Testis (tissue), 3 donors: ENCODE data around the gene DGLUCY. TPM values are rescaled to one million over a fixed set of nuclear protein-coding genes. Genes with fewer than 3 reads are reported as not detected.
"Not testable (repeated sequence)": the region's sequence is repeated elsewhere in the genome, so short reads cannot be mapped to it uniquely, and the experiment has no call there.

Experiments used
- DNase-seq: peaks from one replicate; pipeline ENCODE4 v3.0.0-alpha.2; 2019
- H3K27ac ChIP-seq, 2 donors: fragments of 200-600 bp; sonication (generic); one replicate each; pipeline ENCODE4 v1.5.1; 2019
- H3K27me3 ChIP-seq: fragments of 200-600 bp; sonication (generic); one replicate; pipeline ENCODE4 v1.5.1; 2019
- H3K36me3 ChIP-seq: fragments of 200-600 bp; sonication (generic); one replicate; pipeline ENCODE4 v1.5.1; 2017; ENCODE audit warnings: low read depth; ENCODE audit errors: missing control alignments
- H3K4me1 ChIP-seq: fragments of 200-600 bp; sonication (generic); one replicate; pipeline ENCODE4 v1.5.1; 2019
- H3K4me3 ChIP-seq, 2 donors: fragments of 200-600 bp; sonication (generic); one replicate each; pipeline ENCODE4 v1.5.1; 2017 to 2019
- H3K9me3 ChIP-seq: fragments of 200-600 bp; sonication (generic); one replicate; pipeline ENCODE4 v1.5.1; 2017
- CTCF ChIP-seq, 3 experiments: fragments of 450-650 bp in 2 of 3; fragments of 200-600 bp in 1 of 3; sonication (generic) in 1 of 3; IDR thresholded peaks; one replicate each; pipeline ENCODE4 v1.5.1; 2016 to 2019; ENCODE audit warnings: antibody characterized with exemption in 3 of 3, mild to moderate bottlenecking in 2 of 3, moderate library complexity in 1 of 3
- POLR2A ChIP-seq: fragments of 450-650 bp; IDR thresholded peaks from one replicate; pipeline ENCODE4 v1.6.1; 2017; ENCODE audit warnings: antibody characterized with exemption, mild to moderate bottlenecking, moderate library complexity
- WGBS, 2 donors: methylation state at CpG; one replicate each; pipeline ENCODE4 v1.1.5; 2018; 5-methylcytosine and 5-hydroxymethylcytosine counted together
- intact Hi-C: fragments of 100-400 bp; cut with DNase I; formaldehyde crosslinking; loops from one replicate; pipeline ENCODE4 v1.15.1; 2023; ENCODE audit warnings: low total_unique reads
- polyA plus RNA-seq: library from polyadenylated mRNA; stranded (reverse); fragments of 350-450 nt; fragmentation: Illumina TruSeq; extraction: RNeasy Lipid Tissue Mini Kit (QIAGEN cat#74804); gene quantifications from one replicate; pipeline ENCODE4 v1.2.3, GENCODE V29; 2014; ENCODE audit warnings: low read depth, low replicate concordance; ENCODE audit not compliant: insufficient read depth
- total RNA-seq, 2 donors: library from RNA; depleted of rRNA; stranded (reverse); fragments of >200 nt; gene quantifications; one replicate each; pipeline ENCODE4 v1.2.3, GENCODE V29; 2016

Gene DGLUCY
- total and polyA plus RNA-seq, 3 donors from 2014 or later: 77.5 to 161 (median 145) TPM

DNA sequence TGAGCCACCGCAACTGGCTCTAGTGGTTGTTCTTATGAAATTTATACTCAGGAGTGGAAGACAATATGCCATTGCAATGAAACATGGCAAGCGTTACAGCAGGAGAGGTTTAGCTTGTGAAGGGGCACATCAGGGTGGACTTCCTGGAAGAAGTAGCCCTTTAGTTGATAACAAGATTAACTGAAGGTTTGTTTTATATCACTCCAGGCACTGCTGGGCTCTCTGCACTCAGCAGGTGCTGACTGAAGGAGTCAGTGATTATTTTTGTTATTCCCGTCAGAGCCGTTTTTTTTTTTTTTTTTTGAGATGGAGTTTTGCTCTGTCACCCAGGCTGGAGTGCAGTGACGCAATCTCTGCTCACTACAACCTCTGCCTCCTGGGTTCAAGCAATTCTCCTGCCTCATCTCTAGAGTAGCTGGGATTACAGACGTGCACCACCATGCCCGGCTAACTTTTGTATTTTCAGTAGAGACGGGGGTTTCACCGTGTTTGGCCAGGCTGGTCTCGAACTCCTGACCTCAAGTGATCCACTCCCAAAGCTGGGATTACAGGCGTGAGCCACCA lies 148.2 kb downstream of the DGLUCY start:
- 92 to 97% methylated on average over 11 of the region's 11 CpGs for WGBS, 2 donors
- DNase-seq: no peak
- TF ChIP-seq CTCF (IDR thresholded peaks at IDR 0.05): no peak
- no peaks in the 10 kb centered on the region for H3K36me3 ChIP-seq
- no peak overlapping the region for H3K27ac ChIP-seq
- H3K4me3 ChIP-seq: no peak overlapping the region
- H3K4me1 ChIP-seq: peaks cover 21% of the 10 kb centered on the region
- intact Hi-C loops: no loop called here
- no peaks in the 10 kb centered on the region for H3K27me3 ChIP-seq
- no peaks in the 10 kb centered on the region for H3K9me3 ChIP-seq

DNA sequence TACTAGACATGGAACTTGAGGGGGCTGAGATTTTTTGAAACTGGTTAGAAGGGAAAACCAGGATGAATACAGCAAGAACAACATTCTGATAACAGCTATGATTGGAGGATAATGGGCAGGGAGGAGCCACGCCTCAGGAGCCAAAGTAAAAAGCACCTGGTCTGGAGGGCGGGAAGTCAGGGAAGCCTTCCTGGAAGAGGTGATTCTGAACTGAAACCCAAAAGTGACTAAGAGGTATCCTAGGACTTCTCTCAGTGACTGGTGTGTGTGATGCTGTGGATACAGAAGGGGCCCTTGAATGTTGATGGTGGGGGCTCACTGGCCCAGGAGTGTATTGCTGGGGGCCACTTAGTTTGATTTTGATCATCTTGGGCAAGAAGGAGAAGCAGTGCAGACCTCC lies 149.5 kb downstream of the DGLUCY start:
- WGBS, 2 donors: 76 to 87% methylated on average over 2 of the region's 2 CpGs
- DNase-seq: no peak
- Histone ChIP-seq H3K4me1 (peaks cover 15% of the 10 kb centered on the region), H3K4me3 (no peak overlapping the region), H3K27me3 (no peaks in the 10 kb centered on the region), H3K36me3 (no peaks in the 10 kb centered on the region), H3K27ac (no peak overlapping the region), H3K9me3 (no peaks in the 10 kb centered on the region)
- no peak for TF ChIP-seq POLR2A
- TF ChIP-seq CTCF (IDR thresholded peaks at IDR 0.05): no peak
- intact Hi-C loops: no loop called here

GRCh38 chr14:91264151-91265150 lies 150.6 kb downstream of the DGLUCY start:
- WGBS, 2 donors: 9 to 11% methylated on average over 12 to 69 of the region's 69 CpGs
- Histone ChIP-seq H3K4me3 (peak overlapping the region; percentile 50 to 51), H3K27ac (peak overlapping the region in 1 of 2 donors; percentile 62), H3K36me3 (no peaks in the 10 kb centered on the region), H3K27me3 (no peaks in the 10 kb centered on the region), H3K9me3 (no peaks in the 10 kb centered on the region), H3K4me1 (peaks cover 19% of the 10 kb centered on the region)
- DNase-seq: no peak
- intact Hi-C loops: no loop called here
- no peak for TF ChIP-seq POLR2A
- TF ChIP-seq CTCF (IDR thresholded peaks at IDR 0.05): no peak

- TF ChIP-seq CTCF (IDR thresholded peaks at IDR 0.05): no peak
- TF ChIP-seq POLR2A: no peak
- WGBS, 2 donors: 72 to 80% methylated on average over 7 of the region's 7 CpGs
- Histone ChIP-seq H3K36me3 (no peaks in the 10 kb centered on the region), H3K4me3 (no peak overlapping the region), H3K27me3 (no peaks in the 10 kb centered on the region), H3K9me3 (no peaks in the 10 kb centered on the region), H3K27ac (no peak overlapping the region), H3K4me1 (peaks cover 27% of the 10 kb centered on the region)
- no peak for DNase-seq
- intact Hi-C loops: no loop called here
Measured at GRCh38 chr14:91265404-91265803, 151.5 kb downstream of the DGLUCY start.

DNA sequence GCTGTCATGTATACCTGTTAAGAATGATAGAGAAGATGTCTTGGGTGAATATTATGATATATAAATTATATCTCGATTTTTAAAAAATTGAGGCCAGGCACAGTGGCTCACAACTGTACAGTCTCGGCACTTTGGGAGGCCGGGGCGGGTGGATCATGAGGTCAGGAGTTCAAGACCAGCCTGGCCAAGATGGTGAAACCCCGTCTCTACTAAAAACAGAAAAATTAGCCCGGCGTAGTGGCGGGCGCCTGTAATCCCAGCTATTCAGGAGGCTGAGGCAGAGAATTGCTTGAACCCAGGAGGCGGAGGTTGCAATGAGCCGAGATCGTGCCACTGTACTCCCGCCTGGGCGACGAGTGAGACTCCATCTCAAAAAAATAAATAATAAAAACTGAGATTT lies 152.4 kb downstream of the DGLUCY start:
- H3K9me3 ChIP-seq, H3K27me3 ChIP-seq, H3K36me3 ChIP-seq, H3K27ac ChIP-seq, intact Hi-C loops, H3K4me3 ChIP-seq, DNase-seq: not testable (repeated sequence)
- WGBS, 2 donors: 78 to 84% methylated on average over 15 of the region's 15 CpGs
- peaks cover 27% of the 10 kb centered on the region for H3K4me1 ChIP-seq
